HG02798 (cell line): ENCODE results near the gene MEF2A.
"Not testable (repeated sequence)": the region's sequence is repeated elsewhere in the genome, so short reads cannot be mapped to it uniquely, and the experiment has no call there.

Experiments
- ATAC-seq: cut with Tn5 transposase; IDR thresholded peaks from one replicate; pipeline ENCODE4 v1.9.1; 2021; ENCODE audit warnings: mild to moderate bottlenecking; ENCODE audit not compliant: unreplicated experiment, poor library complexity

MEF2A gene

GRCh38 chr15:99745370-99746086 is 179.7 kb downstream of the MEF2A start:
- ATAC-seq = no peak

GRCh38 chr15:99749386-99749785 is 183.6 kb downstream of the MEF2A start:
- ATAC-seq = no peak

DNA sequence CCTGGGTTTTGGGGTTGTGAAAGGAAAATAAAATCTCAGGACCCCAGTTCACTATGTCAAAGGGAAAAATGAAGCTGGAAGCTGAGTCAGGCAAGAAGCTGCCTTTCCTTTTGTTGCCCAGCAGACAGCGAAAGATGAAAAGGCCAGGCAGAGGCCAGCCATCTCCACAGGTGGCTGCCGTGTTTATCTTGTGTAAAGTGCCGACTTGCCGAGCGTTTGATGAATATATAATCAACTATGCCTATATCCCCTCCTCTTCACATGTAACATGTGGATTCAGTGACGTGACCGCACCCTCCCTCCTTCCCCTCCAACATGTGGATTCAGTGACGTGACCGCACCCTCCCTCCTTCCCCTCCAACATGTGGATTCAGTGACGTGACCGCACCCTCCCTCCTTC is 184.5 kb downstream of the MEF2A start:
- not testable (repeated sequence) for ATAC-seq

GRCh38 chr15:99752556-99752955 is 186.8 kb downstream of the MEF2A start:
- ATAC-seq = no peak

- no peak for ATAC-seq
These were observed 187.3 kb downstream of the MEF2A start for GRCh38 chr15:99753066-99753465.

DNA sequence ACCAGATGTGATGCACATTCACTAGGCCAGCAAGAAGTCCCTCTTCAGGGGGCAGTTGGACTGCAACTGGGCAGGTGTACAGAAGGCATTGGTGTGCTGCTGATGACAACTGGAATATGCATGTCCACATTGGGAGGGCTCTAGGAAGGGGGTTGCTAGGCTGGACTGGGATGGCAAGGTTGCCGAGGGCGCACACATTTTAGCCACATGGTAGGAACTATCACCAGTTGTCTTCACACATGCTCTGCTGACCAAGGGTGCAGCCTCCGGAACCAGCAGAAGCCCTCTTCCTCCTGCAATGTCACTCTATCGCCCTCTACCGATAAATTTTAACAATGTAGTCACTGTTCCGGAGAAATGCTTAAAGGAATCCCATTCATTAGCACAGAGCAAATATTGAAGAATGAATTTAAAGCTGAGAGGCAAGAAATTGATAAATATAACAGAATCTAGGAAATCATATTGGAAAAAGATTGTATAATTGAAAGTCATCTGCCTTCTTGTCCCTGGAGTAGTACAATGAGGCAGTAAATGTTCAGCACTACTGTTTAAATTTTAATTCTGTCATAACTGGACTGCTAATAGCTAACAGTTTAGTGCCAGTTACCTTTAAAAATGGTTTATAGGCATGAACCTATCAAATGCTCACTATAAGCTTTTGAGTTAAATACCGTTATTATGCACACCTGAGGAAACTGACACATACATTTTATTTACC is 190.1 kb downstream of the MEF2A start:
- peak; percentile 91 for ATAC-seq

GRCh38 chr15:99762288-99762687 is 196.5 kb downstream of the MEF2A start:
- no peak for ATAC-seq

- ATAC-seq = no peak
These were observed 198.0 kb downstream of the MEF2A start for GRCh38 chr15:99763827-99764226.

GRCh38 chr15:99764522-99764921 is 198.7 kb downstream of the MEF2A start:
- no peak for ATAC-seq
